Keratinocyte (primary cell): ENCODE data around the gene RHBDF1. TPM values are rescaled to one million over a fixed set of nuclear protein-coding genes. Genes with fewer than 3 reads are reported as not detected.

ENCODE experiments used
- DNase-seq: peaks from one replicate; pipeline ENCODE4 v3.0.0-alpha.2; 2011; ENCODE audit warnings: low read depth, missing footprints, low spot score
- FAIRE-seq: peaks from 2 replicates; lab custom pipeline; 2011; peaks lifted over from hg19 to GRCh38; lab: Jason Lieb, UNC
- H2AFZ ChIP-seq: 2 replicates; pipeline ENCODE4 v1.6.0; 2012; ENCODE audit warnings: low read length, control low read depth, inconsistent platforms; ENCODE audit not compliant: control insufficient read depth
- H3K27ac ChIP-seq: 2 replicates; pipeline ENCODE4 v1.5.1; 2011; ENCODE audit warnings: low read length; ENCODE audit not compliant: control insufficient read depth, insufficient read depth
- H3K27me3 ChIP-seq: 3 replicates; pipeline ENCODE4 v1.6.0; 2011; ENCODE audit warnings: low read length; ENCODE audit not compliant: control insufficient read depth, insufficient read depth; ENCODE audit errors: extremely low read depth
- H3K36me3 ChIP-seq, 2 experiments: 2 replicates in 1 of 2; 3 replicates in 1 of 2; pipeline ENCODE4 v1.5.1; 2011; ENCODE audit warnings: low read length in 2 of 2, mild to moderate bottlenecking in 1 of 2; ENCODE audit not compliant: control insufficient read depth in 2 of 2, insufficient read depth in 2 of 2; ENCODE audit errors: extremely low read depth in 1 of 2
- H3K4me1 ChIP-seq: 3 replicates; pipeline ENCODE4 v1.5.1; 2011; ENCODE audit warnings: low read length; ENCODE audit not compliant: control insufficient read depth, insufficient read depth; ENCODE audit errors: extremely low read depth
- H3K4me2 ChIP-seq: 3 replicates; pipeline ENCODE4 v1.6.0; 2011; ENCODE audit warnings: low read depth, low read length; ENCODE audit not compliant: control insufficient read depth, insufficient read depth; ENCODE audit errors: extremely low read depth
- H3K4me3 ChIP-seq, 3 experiments: fragments of 200-600 bp in 1 of 3; sonication (generic) in 1 of 3; 2 replicates in 2 of 3; 3 replicates in 1 of 3; pipeline ENCODE4 v1.5.1; 2011 to 2016; ENCODE audit warnings: low read length in 3 of 3, mild to moderate bottlenecking in 3 of 3, control low read depth in 2 of 3, inconsistent platforms in 1 of 3, low read depth in 1 of 3, mixed read lengths in 1 of 3, mixed run types in 1 of 3, moderate library complexity in 1 of 3; ENCODE audit not compliant: control insufficient read depth in 2 of 3, insufficient read depth in 2 of 3; ENCODE audit errors: extremely low read depth in 1 of 3
- H3K79me2 ChIP-seq: 2 replicates; pipeline ENCODE4 v1.6.0; 2012; ENCODE audit warnings: low read length; ENCODE audit not compliant: control insufficient read depth, insufficient read depth
- H3K9ac ChIP-seq: 3 replicates; pipeline ENCODE4 v1.6.0; 2011; ENCODE audit warnings: low read length; ENCODE audit not compliant: control insufficient read depth, insufficient read depth; ENCODE audit errors: extremely low read depth
- H3K9me1 ChIP-seq: 3 replicates; pipeline ENCODE4 v1.6.0; 2011; ENCODE audit warnings: low read length; ENCODE audit not compliant: control insufficient read depth, insufficient read depth; ENCODE audit errors: extremely low read depth
- H3K9me3 ChIP-seq: 2 replicates; pipeline ENCODE4 v1.5.1; 2012; ENCODE audit warnings: low read depth, low read length; ENCODE audit not compliant: control insufficient read depth
- H4K20me1 ChIP-seq: 3 replicates; pipeline ENCODE4 v1.6.0; 2011; ENCODE audit warnings: low read length; ENCODE audit not compliant: control insufficient read depth, insufficient read depth; ENCODE audit errors: extremely low read depth
- CTCF ChIP-seq, 3 experiments: IDR thresholded peaks in 1 of 3; conservative IDR thresholded peaks in 1 of 3; optimal IDR thresholded peaks in 1 of 3; 2 replicates in 2 of 3; 3 replicates in 1 of 3; pipeline versions ENCODE3 to v1.5.1; 2011; ENCODE audit warnings: low read length in 3 of 3, mild to moderate bottlenecking in 3 of 3, moderate library complexity in 2 of 3, control low read depth in 1 of 3, inconsistent platforms in 1 of 3; ENCODE audit not compliant: insufficient read depth in 2 of 3; ENCODE audit errors: extremely low read depth in 1 of 3
- EZH2 ChIP-seq: IDR thresholded peaks from one replicate; pipeline ENCODE4 v1.6.1; 2012; ENCODE audit warnings: inconsistent platforms, mild to moderate bottlenecking, low read length, moderate library complexity
- dilution Hi-C: fragments of 300-500 bp; cut with MboI; formaldehyde crosslinking; loops from one replicate; pipeline ENCODE4 v1.7.0; 2020; ENCODE audit warnings: low sequenced_read_pairs; ENCODE audit not compliant: extremely low pct_ligation_motif_present
- polyA plus RNA-seq, 5 experiments: library from polyadenylated mRNA; depleted of rRNA in 3 of 5; stranded (reverse) in 3 of 5; stranded (forward) in 1 of 5; unstranded in 1 of 5; fragments of >200 nt; gene quantifications; 1 replicate in 1 of 5; 2 replicates in 3 of 5; 3 replicates in 1 of 5; pipeline versions ENCODE4 v1.2.1 to v1.2.3, GENCODE V29; 2011 to 2012; ENCODE audit warnings: missing spikeins in 2 of 5, low read depth in 1 of 5, low replicate concordance in 1 of 5

The RHBDF1 gene
- polyA plus RNA-seq, 1 donor (not counting 4 experiments of a cell fraction or from before 2014, with no cell fraction given): 20.4 TPM

GRCh38 chr16:91484-91883 is 19.1 kb upstream of the RHBDF1 start:
- Histone ChIP-seq H3K79me2 (no peaks in the 10 kb centered on the region), H3K4me1 (no peaks in the 10 kb centered on the region), H3K9me3 (no peaks in the 10 kb centered on the region), H3K4me3 (no peak overlapping the region), H3K27ac (no peak overlapping the region), H4K20me1 (peaks cover 5% of the 10 kb centered on the region), H3K36me3 (peaks cover 32 to 48% of the 10 kb centered on the region in 2 experiments), H3K27me3 (no peaks in the 10 kb centered on the region), H2AFZ (no peak overlapping the region), H3K9me1 (no peaks in the 10 kb centered on the region), H3K4me2 (no peak overlapping the region), H3K9ac (no peak overlapping the region)
- TF ChIP-seq CTCF (optimal IDR thresholded peaks at IDR 0.05 in 1 of 3, IDR thresholded peaks at IDR 0.05 in 1 of 3, conservative IDR thresholded peaks at IDR 0.05 in 1 of 3; ENCODE audit: extremely low read depth in 1 of 3, insufficient read depth in 2 of 3, low read length in 3 of 3): no peak
- no peak for TF ChIP-seq EZH2
- FAIRE-seq: no peak
- DNase-seq: no peak
- dilution Hi-C loops: no loop called here

- Histone ChIP-seq H3K9ac (no peak overlapping the region), H3K9me1 (no peaks in the 10 kb centered on the region), H3K27ac (no peak overlapping the region), H3K79me2 (no peaks in the 10 kb centered on the region), H3K4me1 (peaks cover 3% of the 10 kb centered on the region), H3K4me3 (no peak overlapping the region), H3K4me2 (no peak overlapping the region), H4K20me1 (peaks cover 11% of the 10 kb centered on the region), H3K36me3 (peaks cover 43 to 47% of the 10 kb centered on the region in 2 experiments), H3K9me3 (no peaks in the 10 kb centered on the region), H2AFZ (no peak overlapping the region), H3K27me3 (no peaks in the 10 kb centered on the region)
- dilution Hi-C loops: no loop called here
- FAIRE-seq (no peak), DNase-seq (no peak)
- no peak for TF ChIP-seq EZH2
- TF ChIP-seq CTCF (optimal IDR thresholded peaks at IDR 0.05 in 1 of 3, IDR thresholded peaks at IDR 0.05 in 1 of 3, conservative IDR thresholded peaks at IDR 0.05 in 1 of 3; ENCODE audit: extremely low read depth in 1 of 3, insufficient read depth in 2 of 3, low read length in 3 of 3): no peak
These were observed 17.2 kb upstream of the RHBDF1 start for GRCh38 chr16:89391-90302.
